K562 (cell line): ENCODE data around the gene RSPH1. TPM values are rescaled to one million over a fixed set of nuclear protein-coding genes. Genes with fewer than 3 reads are reported as not detected.

Experiments
- ATAC-seq: fragments of 200-7000 bp; cut with Tn5 transposase; 3 replicates; pipeline ENCODE4 v1.9.1; 2020; ENCODE audit warnings: moderate library complexity
- BruUV-seq: library from RNA; stranded (reverse); fragments of 400-500 nt; replicated peaks from 2 replicates; lab custom pipeline; 2021; lab: Mats Ljungman, UMichigan
- CTCF ChIA-PET: fragments of 300-600 bp; formaldehyde crosslinking; extraction: SDS; loops from one replicate; lab custom pipeline; 2021; ENCODE audit warnings: low intra/inter-chr PET ratio; lab: Yijun Ruan, JAX
- POLR2A ChIA-PET: fragments of 300-600, 350-650 bp; sonication (Branson Sonifier 250); formaldehyde crosslinking; extraction: SDS; loops from one replicate; lab custom pipeline; 2021; ENCODE audit warnings: antibody characterized with exemption, inconsistent platforms; lab: Yijun Ruan, JAX
- DNase-seq, 4 experiments: peaks; one replicate each; pipeline versions ENCODE4 v3.0.0 to v3.0.0-alpha.2; 2011 to 2018; ENCODE audit warnings: low spot score in 3 of 4, mixed read lengths in 3 of 4; ENCODE audit errors: extremely low read depth in 1 of 4
- FAIRE-seq: peaks from 2 replicates; lab custom pipeline; 2011; peaks lifted over from hg19 to GRCh38; lab: Jason Lieb, UNC
- H2AFZ ChIP-seq: 2 replicates; pipeline ENCODE4 v1.6.0; 2011; ENCODE audit warnings: low read depth, low read length, control low read depth, inconsistent platforms
- H3K27ac ChIP-seq: fragments of 200-600 bp; 3 replicates; pipeline ENCODE4 v1.8.0; 2011; ENCODE audit warnings: low read depth, mild to moderate bottlenecking, control low read depth, inconsistent platforms, low read length, moderate library complexity, mixed read lengths; ENCODE audit errors: extremely low read depth
- H3K27me3 ChIP-seq, 2 experiments: fragments of 300-600 bp in 1 of 2; 2 replicates in 1 of 2; 3 replicates in 1 of 2; pipeline versions ENCODE4 v1.6.0 to v1.8.0; 2011; ENCODE audit warnings: inconsistent platforms in 2 of 2, low read length in 2 of 2, mild to moderate bottlenecking in 1 of 2, mixed read lengths in 1 of 2, moderate library complexity in 1 of 2; ENCODE audit not compliant: control insufficient read depth in 2 of 2, insufficient read depth in 2 of 2
- H3K36me3 ChIP-seq: fragments of 300-600 bp; 3 replicates; pipeline ENCODE4 v1.8.0; 2011; ENCODE audit warnings: mild to moderate bottlenecking, low read length, inconsistent platforms; ENCODE audit not compliant: control insufficient read depth, insufficient read depth
- H3K4me1 ChIP-seq, 2 experiments: fragments of 200-600 bp in 1 of 2; replicated peaks in 1 of 2; 2 replicates in 1 of 2; 3 replicates in 1 of 2; pipeline versions ENCODE4 v1.5.1 to v1.8.0; 2011; ENCODE audit warnings: inconsistent platforms in 2 of 2, low read length in 2 of 2, mild to moderate bottlenecking in 1 of 2, mixed read lengths in 1 of 2, moderate library complexity in 1 of 2; ENCODE audit not compliant: control insufficient read depth in 2 of 2, insufficient read depth in 2 of 2
- H3K4me2 ChIP-seq: 2 replicates; pipeline ENCODE4 v1.6.1; 2011; ENCODE audit warnings: low read length, control low read depth, inconsistent platforms, mixed read lengths; ENCODE audit not compliant: insufficient read depth
- H3K4me3 ChIP-seq: fragments of 200-600 bp; sonication (generic), shearing (Covaris generic); 2 replicates; pipeline ENCODE4 v1.5.1; 2016; ENCODE audit warnings: control low read depth, inconsistent platforms
- H3K79me2 ChIP-seq: fragments of 200-600 bp; 3 replicates; pipeline ENCODE4 v1.8.0; 2011; ENCODE audit warnings: low read length, inconsistent platforms; ENCODE audit not compliant: control insufficient read depth, insufficient read depth
- H3K9ac ChIP-seq, 2 experiments: 2 replicates each; pipeline versions ENCODE4 v1.6.0 to v1.6.1; 2011; ENCODE audit warnings: low read depth in 2 of 2, low read length in 2 of 2, control low read depth in 1 of 2, inconsistent platforms in 1 of 2, mild to moderate bottlenecking in 1 of 2, mixed read lengths in 1 of 2; ENCODE audit not compliant: insufficient read depth in 1 of 2
- H3K9me1 ChIP-seq: one replicate; pipeline ENCODE4 v1.6.0; 2011; ENCODE audit warnings: inconsistent platforms, mild to moderate bottlenecking, low read length, moderate library complexity; ENCODE audit not compliant: control insufficient read depth, insufficient read depth
- H3K9me3 ChIP-seq: replicated peaks from 2 replicates; pipeline ENCODE4 v1.5.1; 2011; ENCODE audit warnings: low read depth, low read length, inconsistent platforms; ENCODE audit not compliant: control insufficient read depth, insufficient read depth
- H4K20me1 ChIP-seq: replicated peaks from 2 replicates; pipeline ENCODE4 v1.6.1; 2011; ENCODE audit warnings: low read length, inconsistent platforms, mixed read lengths; ENCODE audit not compliant: control insufficient read depth, insufficient read depth
- ATF3 ChIP-seq, 2 experiments: fragments of 450-650 bp in 1 of 2; sonication (generic) in 1 of 2; formaldehyde crosslinking in 1 of 2; IDR thresholded peaks in 1 of 2; conservative IDR thresholded peaks in 1 of 2; 2 replicates each; pipeline versions ENCODE4 v1.6.1 to v1.8.1; 2016 to 2023; ENCODE audit warnings: mild to moderate bottlenecking in 2 of 2, moderate library complexity in 2 of 2, inconsistent platforms in 1 of 2, missing genetic modification reagents in 1 of 2
- BRF2 ChIP-seq: IDR thresholded peaks from 3 replicates; pipeline ENCODE4 v1.6.1; 2011; ENCODE audit warnings: borderline replicate concordance, mild to moderate bottlenecking; ENCODE audit not compliant: insufficient read length, insufficient read depth
- WGBS: fragments of 100-300 bp; shearing (Covaris generic); methylation state at CpG from one replicate; pipeline ENCODE4 v1.1.6; 2016; ENCODE audit warnings: low coverage, mixed read lengths; ENCODE audit not compliant: insufficient coverage; ENCODE audit errors: missing lambda C conversion rate; 5-methylcytosine and 5-hydroxymethylcytosine counted together
- in situ Hi-C: fragments of 300-500 bp; cut with MboI; formaldehyde crosslinking; loops from 4 replicates; pipeline ENCODE4 v1.15.0; 2018; ENCODE audit warnings: inconsistent platforms, mixed read lengths
- intact Hi-C: fragments of 100-400 bp; cut with micrococcal nuclease; formaldehyde crosslinking; loops from 2 replicates; pipeline ENCODE4 v1.14.2; 2022
- polyA plus RNA-seq, 8 experiments: library from polyadenylated mRNA; depleted of rRNA in 4 of 8; stranded (reverse) in 5 of 8; unstranded in 3 of 8; fragments of >200 nt; fragmentation: Nextera tagmentation in 2 of 8; fragmentation: Illumina TruSeq in 1 of 8; extraction: Ambion mirVana in 2 of 8; extraction: Trizol in 1 of 8; gene quantifications; 2 replicates each; pipeline versions ENCODE4 v1.2.1 to v1.2.3, GENCODE V29; 2011 to 2014; ENCODE audit warnings: inconsistent platforms in 1 of 8, missing spikeins in 1 of 8
- total RNA-seq, 7 experiments: library from RNA; depleted of rRNA in 6 of 7; stranded (reverse); fragments of >200 nt in 6 of 7; fragmentation: Illumina TruSeq in 2 of 7; extraction: Trizol in 2 of 7; gene quantifications; 2 replicates each; pipeline versions ENCODE4 v1.2.1 to v1.2.3, GENCODE V29; 2011 to 2021; ENCODE audit warnings: low replicate concordance in 1 of 7

RSPH1 gene
- total and polyA plus RNA-seq, 9 of the 15 experiments (the other 6 are each of a cell fraction or from before 2014, with no cell fraction given), result 0.17 TPM; not detected in 8

- Histone ChIP-seq H3K9ac (no peak overlapping the region), H3K79me2 (no peaks in the 10 kb centered on the region), H3K36me3 (no peaks in the 10 kb centered on the region), H3K4me1 (peaks cover 0 to 3% of the 10 kb centered on the region in 2 experiments; a peak in 1 of 5 replicates), H3K27me3 (peaks cover 46 to 64% of the 10 kb centered on the region in 2 experiments), H3K9me3 (no peaks in the 10 kb centered on the region), H4K20me1 (no peaks in the 10 kb centered on the region), H3K4me2 (no peak overlapping the region), H3K9me1 (no peaks in the 10 kb centered on the region), H3K4me3 (no peak overlapping the region), H3K27ac (no peak overlapping the region), H2AFZ (no peak overlapping the region)
- no TSS peak for BruUV-seq
- TF ChIP-seq ATF3 (IDR thresholded peaks at IDR 0.05), result peak; percentile 21; the same call in 1 of the 2 replicates
- no peak for TF ChIP-seq ATF3 (CRISPR knock-in tag; conservative IDR thresholded peaks at IDR 0.05)
- TF ChIP-seq BRF2, result no peak
- CTCF ChIA-PET, result no interaction called here
- DNase-seq, result no peak
- intact Hi-C loops (no loop called here), in situ Hi-C loops (no loop called here)
- FAIRE-seq, result no peak
- WGBS, result 6% methylated on average over 13 of the region's 14 CpGs
- POLR2A ChIA-PET, result interaction anchor here (0.5 to 0.6 kb wide), 2 partner anchors 14 to 140 kb away, joined by 3 to 4 read pairs; no protein-coding TSS in a partner anchor
- peak; percentile 43 for ATAC-seq
These were observed 21.8 kb downstream of the RSPH1 start for GRCh38 chr21:42474043-42474831.
